Mammary epithelial cell (primary cell): ENCODE results near the gene WDR37.

Source experiments
- EZH2 ChIP-seq: IDR thresholded peaks from 2 replicates; pipeline ENCODE4 v1.6.1; 2012; ENCODE audit warnings: low read length, inconsistent platforms, borderline replicate concordance
- TF ChIP-seq, protein P1 (sequence below), 2 donors: IDR thresholded peaks in 1 of 2; conservative IDR thresholded peaks in 1 of 2; 2 replicates each; pipeline ENCODE4 v1.5.1; 2011 to 2012; ENCODE audit warnings: inconsistent platforms in 2 of 2, low read length in 2 of 2, mild to moderate bottlenecking in 2 of 2, control low read depth in 1 of 2, low read depth in 1 of 2; ENCODE audit not compliant: insufficient read depth in 1 of 2; ENCODE audit errors: extremely low read depth in 1 of 2

DNA sequence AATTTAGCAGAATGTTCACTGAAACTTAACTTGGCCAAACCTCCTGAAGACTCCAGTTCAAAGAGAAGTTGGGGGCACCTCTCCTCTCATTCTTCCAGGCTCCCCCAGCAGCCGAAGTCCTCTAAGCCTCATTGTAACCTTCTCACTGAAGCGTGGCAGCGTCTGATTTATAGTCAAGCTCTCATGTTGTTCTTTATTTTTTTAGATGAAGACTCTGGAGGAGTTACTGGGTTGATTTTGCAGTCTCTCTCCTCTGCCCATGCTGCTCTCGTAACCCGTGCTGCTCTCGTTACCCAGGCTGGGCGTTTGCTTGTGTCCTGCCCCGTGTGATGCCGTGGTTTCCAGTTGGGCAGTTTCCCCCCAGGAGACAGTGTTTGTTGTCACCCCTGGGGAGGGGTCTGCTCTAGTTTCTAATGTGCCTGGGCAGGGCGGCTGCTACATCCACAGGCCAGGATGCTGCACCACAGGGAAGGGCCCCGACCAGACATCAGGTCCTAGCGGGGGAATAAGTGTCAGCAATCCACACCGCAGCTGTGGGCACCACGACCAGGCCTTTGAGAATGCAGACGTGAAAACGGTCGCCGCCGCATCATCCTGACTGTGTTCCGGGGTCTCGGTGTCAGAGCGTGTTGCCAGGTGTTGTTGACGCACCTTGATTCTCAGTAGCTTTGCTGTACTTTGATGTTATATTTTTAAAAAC, 65.2 kb downstream of the WDR37 start:
- TF ChIP-seq, protein P1, sequence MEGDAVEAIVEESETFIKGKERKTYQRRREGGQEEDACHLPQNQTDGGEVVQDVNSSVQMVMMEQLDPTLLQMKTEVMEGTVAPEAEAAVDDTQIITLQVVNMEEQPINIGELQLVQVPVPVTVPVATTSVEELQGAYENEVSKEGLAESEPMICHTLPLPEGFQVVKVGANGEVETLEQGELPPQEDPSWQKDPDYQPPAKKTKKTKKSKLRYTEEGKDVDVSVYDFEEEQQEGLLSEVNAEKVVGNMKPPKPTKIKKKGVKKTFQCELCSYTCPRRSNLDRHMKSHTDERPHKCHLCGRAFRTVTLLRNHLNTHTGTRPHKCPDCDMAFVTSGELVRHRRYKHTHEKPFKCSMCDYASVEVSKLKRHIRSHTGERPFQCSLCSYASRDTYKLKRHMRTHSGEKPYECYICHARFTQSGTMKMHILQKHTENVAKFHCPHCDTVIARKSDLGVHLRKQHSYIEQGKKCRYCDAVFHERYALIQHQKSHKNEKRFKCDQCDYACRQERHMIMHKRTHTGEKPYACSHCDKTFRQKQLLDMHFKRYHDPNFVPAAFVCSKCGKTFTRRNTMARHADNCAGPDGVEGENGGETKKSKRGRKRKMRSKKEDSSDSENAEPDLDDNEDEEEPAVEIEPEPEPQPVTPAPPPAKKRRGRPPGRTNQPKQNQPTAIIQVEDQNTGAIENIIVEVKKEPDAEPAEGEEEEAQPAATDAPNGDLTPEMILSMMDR (conservative IDR thresholded peaks at IDR 0.05 in 1 of 2, IDR thresholded peaks at IDR 0.05 in 1 of 2; ENCODE audit: extremely low read depth in 1 of 2, insufficient read depth in 1 of 2, low read depth in 1 of 2, low read length in 2 of 2) = no peak
- no peak for TF ChIP-seq EZH2
